ELR (cell line): ENCODE results near the gene ING4.

Source experiments
- DNase-seq: peaks from one replicate; pipeline ENCODE4 v3.0.0-alpha.2; 2015; ENCODE audit warnings: low read depth

The ING4 gene

DNA sequence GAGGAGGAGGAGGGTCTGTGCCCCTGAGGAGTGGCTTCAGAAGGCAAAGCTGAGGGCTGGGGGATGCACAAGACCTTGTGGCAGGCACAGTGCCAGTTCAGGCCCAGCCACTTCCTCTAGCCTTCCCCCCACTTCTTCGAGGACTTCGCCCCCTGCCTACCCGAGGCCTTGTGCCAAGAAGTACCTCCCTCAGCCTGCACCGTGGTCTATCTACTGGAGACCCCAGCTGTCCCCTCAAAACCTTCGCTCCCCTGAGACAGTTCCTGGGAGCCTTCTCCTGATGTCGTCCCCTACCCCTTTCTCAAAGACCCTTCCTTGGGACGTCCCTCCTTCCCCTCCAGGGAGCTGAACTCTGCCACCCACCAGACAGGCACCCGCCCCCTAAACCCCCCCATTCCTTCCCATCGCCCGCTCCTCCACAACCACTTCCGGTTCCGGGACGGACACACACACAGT, 25.7 kb upstream of the ING4 start:
- DNase-seq, result peak; percentile 47

DNA sequence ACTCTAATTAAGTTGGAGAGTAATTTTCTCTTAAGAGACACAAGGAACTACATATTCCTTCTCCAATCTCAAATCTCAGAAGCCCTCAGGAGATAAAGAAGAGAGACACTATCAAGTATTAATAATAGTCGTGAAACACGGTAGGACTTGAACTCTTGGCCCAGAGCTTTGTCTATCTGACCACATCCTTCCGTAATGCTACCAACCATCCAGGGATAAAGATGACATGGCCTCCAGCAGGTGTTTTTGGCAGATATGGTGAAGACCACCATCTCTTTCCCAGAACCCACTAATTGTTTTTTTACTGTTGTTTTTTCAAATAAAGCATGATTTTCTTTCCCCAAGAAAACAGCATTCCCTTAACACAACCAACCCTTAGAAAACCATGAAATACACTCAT, 22.9 kb upstream of the ING4 start:
- no peak for DNase-seq

DNA sequence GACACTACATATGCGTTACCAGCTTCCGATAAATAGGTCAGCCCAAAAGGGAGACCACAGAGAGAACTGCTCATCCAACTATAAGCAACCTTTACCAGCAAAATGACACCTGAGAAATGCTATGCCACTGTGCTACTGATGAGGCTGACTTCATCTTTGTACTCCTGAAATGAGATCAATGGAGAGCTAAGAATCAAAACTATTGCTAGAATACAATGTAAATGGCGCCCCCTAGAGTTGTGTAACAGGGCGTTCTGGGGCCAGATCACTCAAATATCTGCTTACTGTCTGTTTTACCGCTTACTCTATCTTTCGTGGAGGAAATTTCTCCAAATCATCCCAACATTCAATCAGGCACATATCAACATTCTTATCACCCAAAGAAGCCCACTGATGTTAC, 21.7 kb upstream of the ING4 start:
- peak; percentile 69 for DNase-seq

DNA sequence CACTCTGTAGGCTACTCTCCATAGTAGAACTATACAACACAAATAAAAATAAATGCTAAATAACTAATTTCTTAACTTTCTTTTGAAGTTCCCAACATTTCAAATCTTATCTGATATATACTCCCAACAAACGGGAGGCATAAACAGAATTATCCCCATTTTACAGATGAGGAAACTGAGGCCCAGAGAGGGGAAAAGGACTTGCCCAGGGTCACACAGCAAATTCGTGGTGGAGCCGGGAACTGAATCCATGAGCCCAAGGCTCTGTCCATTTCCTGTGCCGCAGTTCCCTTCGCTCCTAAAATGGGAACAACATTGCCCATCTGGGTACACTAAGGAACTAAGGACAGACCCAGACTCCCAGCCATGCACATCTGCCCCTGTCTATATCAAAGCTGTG, 14.0 kb upstream of the ING4 start:
- DNase-seq, result no peak

DNA sequence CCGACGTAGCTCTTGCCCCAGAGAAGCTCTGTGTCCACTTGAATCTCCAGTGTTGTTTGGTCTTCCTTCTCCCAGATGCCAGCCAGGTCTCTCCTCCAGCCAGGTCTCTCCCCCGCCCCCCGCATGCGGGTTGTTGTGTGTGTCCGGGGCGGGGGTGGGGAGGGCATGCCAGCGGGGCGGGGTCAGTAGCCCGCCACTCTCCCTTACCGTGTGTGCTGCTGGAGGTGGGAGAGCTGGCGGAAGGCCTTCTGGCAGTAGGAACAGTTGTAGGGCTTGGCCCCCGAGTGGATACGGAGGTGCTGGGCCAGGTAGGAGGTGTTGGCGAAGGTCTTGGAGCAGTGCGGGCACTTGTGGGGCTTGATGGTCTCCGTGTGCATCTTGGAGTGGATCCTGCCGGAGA, 9.2 kb upstream of the ING4 start:
- no peak for DNase-seq

DNA sequence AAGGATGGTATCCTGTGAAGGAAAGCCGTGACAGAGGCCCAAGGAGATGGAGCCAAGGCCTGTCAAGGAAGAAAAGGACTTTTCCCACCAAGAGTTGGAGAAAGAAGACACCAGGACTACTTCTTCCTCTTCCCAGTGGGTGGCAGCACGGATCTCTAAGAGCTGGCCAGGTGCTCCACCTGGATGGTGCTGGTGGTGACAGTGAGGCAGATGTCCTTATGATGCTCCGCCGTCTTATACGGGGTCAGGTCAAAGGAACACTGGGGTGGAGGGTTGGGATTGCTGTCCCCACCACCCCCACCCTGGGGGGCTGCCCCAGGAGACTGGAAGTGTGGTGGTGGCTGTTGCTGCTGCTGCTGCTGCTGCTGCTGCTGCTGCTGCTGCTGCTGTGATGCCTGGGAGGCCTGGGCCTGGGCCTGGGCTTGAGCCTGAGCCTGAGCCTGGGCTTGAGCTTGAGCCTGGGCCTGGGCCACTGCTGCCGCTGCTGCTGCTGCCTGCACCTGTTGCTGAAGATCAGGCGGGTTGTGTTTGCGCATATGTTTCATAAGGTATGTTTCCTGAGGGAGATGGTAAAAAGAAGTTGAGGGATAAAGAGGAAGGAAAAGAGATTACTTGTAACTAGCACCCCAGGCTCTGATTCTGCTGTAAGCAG, 4.8 kb upstream of the ING4 start:
- DNase-seq, result peak; percentile 19

DNA sequence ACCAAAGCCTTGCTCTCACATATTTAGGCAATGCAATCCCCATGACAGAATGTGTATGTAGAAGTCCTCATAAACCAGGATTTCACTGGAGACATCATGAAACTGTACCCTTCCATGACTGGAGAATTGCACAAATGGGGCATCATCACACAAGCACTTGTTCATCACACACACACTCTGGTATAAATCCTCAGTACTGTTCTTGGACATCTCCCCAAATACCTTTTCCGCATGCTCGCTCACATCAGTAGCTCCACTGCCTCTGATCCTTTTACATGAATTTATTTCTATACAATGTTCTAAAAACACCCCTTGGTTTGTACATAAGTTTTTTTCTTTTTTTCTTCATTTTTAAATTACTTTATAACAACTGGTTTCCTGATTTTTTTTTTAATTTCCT, 3.3 kb upstream of the ING4 start:
- DNase-seq, result no peak

DNA sequence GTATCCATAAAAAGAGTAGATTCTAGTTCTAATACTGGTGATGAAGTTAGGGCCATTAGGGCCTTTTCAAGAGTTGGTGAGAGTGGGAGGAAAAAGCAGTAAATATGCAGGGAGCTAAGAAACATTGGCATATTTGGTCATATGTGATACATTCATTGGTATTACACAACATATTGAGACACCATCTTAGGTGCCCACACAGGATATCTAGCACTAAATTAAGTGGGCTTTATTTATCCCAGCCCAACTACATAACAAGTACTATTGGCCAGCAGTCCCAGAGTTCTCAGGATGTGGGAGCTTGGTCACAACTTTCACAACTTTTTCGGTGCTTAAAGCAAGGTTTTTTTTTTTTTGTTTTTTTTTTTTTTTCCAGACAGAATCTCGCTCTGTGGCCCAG, 2.0 kb upstream of the ING4 start:
- peak; percentile 27 for DNase-seq

DNA sequence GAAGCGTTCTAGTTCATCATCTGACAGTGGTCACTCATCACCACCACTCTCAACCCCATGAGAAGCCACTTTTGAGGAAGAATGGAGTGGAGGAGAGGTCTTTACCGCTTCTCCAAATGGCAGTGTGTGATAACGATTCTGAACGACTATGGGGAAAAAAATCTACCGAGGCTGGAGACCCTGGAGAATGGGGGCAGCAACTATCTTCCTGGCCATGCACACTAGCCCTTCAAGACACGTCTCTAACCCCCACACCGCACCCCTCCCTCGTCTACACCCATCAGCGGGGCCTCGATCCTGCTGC, 365 bp downstream of the ING4 start:
- DNase-seq, result no peak

DNA sequence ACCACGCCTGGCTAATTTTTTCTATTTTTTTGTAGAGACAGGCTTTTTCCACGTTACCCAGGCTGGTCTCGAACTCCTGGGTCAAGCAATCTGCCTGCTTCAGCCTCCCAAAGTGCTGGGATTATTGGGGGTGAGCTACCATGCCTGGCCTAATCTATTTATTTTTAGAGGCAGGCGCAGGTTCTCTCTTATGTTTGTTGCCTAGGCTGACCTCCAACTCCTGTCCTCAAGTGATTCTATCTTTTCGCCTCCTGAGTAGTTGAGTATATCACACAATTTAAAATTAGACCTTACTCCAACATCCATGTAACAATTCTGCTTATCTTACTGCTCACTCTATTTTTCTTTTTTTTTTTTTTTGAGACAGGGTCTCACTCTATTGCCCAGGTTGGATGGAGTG, 8.9 kb downstream of the ING4 start:
- DNase-seq, result no peak

DNA sequence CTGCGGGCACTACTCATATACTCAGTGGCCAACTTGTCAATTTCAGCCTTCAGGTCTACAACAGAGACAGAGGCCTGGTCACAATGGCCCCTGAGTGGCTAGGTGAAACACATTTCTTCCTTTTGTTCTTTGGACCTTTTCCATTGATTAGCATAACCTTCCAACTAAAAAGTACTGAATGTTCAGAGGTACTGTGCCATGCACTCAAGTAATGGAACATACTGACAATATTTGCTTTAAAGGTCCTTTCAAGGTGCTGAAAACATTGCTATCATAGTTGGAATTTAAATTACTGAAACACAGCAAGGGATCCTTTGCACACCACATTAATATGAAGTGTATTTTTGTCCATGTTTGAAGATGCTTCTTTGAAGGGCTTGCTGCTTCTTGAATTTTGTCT, 9.6 kb downstream of the ING4 start:
- DNase-seq, result no peak

DNA sequence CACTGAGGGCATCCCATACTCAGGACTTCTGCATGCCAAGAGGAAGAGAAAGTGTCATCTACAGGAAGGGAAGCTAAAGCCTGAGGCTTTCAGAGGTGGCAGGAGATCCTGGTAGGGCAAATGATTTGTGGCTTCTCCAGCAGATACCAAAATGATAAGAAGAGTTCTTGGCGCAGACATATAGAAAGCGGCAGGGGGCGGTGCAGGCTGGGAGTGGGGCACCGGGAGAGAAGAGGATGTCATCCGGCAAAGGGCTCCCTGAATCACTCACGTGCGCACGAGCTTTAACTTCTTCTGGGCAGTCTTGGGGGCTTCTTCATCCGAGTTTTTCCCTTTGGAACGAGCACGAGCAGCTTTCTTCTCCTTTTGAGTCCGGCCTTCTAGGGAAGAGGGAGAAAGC, 10.5 kb downstream of the ING4 start:
- DNase-seq, result no peak

DNA sequence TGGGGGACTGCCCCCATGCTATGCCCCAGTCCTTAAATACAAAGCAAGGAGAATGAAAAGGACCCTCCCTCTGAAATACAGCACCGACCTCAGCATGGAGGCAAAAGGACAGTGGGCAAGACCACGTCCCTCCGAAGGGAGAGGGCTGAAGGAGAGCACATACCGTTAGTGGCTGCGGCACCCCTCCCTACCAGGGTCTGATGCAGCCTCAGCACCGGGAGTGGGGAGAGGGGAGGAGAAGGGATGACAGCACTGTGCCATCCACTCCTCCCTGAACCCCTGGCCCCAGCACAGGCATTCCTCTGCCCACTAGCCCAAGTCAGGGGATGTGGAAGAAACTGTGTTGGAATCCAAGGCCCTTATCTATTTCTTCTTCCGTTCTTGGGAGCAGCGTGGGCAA, 12.1 kb downstream of the ING4 start:
- no peak for DNase-seq

DNA sequence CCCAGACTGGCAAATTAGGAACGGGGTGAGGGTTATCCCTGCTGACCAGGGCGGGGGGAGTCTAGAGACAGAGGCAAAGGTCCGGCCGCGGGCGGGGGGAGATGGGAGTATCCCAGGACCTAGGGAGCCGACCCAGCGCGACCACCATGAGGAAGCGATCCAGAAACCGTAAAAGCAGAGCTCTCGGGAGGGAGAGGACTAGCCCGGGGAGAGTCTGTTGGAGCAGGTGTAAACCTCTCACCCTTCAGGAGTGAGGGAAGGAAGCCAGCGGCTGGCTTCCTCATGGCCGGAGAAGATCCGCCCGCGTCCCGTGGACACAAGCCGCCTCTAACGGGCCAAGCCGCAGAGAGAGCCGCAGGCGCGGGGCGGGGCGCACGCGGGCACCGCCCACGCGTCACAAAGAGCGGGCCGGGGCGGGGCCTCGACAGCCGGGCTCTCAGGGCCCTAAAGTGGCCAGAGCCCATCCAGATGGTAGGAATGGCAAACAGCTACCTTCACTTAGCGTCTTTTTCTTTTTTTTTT, 15.8 kb downstream of the ING4 start, which contains the start of gene ACRBP:
Gene ACRBP, minus strand, starts transcription at position 350 of the 522 bp plus-strand sequence. Its CDS starts 66 bp downstream, at position 284.
- no peak for DNase-seq

DNA sequence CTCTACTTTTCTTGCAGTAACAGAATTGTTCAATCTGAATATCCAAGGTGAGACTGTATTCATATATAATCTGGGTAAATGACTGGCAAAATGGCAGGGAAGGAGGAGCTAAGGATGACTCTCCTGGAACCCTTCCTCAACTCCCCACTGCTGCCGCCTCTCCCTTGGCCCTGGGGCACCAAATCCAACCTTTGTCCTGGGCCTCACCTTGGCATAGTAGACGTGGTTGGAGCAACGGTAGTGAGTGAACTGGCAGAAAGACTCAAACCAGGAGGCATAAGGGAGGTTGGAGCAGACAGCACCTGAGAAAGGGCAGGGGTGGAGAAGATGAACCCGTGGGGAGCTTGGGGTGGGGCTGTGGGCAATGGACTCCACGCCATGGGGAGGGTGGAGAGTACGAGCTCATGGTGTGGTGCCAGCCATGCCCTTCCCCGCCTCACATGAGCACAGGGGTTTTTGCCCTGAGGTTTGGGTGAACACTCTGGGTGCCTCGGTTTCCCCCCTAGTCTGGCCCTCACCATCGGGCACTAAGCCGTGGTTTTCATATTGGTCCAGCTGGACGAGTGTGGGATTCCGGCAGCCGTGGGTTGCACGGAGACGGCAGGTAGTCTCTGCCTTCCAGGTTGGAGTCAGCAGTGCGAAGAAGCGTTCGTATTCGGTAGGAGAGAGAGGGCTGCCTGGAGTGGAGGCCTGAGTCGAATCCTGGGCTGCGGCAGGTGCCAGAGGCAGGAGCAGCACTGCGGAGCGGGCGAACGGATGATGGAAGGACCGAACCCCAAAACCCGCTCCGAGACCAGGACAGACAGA, 16.4 kb downstream of the ING4 start:
- no peak for DNase-seq

DNA sequence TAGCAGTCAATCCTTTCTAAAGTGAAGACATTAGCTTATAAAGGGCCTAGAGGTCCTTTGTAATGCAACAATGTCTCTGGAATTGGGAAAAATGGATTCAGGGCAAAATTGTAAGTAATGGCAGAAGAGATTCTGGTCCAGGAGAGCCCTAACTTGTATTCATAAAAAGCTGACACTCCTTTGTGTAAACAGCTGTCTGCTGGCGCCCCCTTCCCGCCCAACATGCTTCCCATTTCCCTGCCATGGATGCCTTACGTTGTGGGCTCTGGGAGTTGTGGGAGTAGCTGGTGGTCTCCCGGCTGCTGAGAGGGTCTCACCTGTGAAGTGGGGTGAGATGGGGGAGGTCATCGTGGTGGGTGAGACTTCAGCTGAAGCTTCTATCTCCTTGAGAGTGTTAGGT, 18.0 kb downstream of the ING4 start:
- no peak for DNase-seq

DNA sequence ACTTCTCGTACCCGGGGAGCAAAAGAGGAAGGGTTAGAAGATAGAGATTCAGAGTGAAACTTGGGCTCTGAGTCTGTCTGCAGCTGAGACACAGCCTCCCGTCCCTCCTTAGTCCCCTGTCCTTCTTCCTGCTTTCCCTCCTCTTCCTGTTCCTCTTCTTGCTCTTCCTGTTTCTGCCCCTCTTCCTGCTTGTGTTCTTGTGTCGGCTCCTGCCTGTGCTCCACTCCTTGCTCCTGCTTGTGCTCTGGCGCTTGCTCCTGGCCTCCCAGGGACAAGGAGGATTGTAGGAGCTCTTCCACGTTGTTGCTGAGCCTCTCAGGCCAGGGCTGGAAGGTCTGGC, 18.7 kb downstream of the ING4 start:
- no peak for DNase-seq

DNA sequence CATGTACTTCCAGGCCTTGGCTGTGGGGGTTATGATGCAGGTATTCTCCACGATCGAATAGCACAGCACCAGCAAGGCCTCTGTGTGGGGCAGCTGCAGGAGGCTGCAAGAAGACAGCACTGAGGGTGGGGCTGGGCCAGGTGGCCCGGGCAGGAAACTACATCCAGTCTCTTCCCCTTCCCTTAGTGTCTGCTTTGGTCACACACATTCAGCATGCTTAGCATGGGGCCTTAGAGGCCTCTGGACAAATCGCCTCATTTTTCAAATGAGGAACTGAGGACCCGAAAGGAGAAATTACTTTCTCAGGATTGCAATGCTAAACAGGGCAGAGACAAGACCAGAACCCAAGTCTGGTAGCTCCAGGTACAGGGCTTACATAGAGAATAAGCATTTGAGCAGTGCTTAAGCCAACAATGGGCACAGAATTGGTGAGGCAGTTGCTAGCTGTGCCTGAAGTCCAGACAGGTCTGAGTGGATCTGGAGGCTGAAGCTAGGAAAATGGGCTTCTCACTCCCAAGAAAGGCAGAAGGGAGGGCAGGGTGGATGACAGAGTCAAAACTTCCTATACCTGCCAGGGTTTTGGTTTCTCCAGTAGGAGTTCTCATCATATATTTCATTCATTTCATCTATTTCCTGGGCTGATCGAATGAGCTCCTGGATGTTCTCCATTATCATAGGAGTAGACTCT, 19.2 kb downstream of the ING4 start:
- no peak for DNase-seq

DNA sequence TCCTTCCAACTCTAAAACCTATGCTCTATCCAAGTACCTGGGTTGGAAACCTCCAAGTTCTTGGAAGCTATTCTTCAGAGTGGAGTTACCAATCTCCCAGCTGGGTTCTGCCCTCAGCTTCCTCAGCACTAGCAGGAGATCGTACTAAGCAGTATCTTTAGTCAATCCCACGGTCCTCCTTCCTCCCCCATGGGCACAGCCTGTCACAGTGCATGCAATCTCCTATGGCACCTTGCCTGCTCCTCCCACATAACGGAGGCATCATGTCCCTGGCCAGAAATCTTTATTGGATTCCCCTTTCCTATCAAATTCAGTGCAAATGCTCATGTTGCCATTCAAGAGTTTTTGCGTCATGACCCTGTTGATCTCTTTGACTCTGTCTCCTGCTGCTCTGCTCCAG, 21.8 kb downstream of the ING4 start:
- DNase-seq, result no peak

DNA sequence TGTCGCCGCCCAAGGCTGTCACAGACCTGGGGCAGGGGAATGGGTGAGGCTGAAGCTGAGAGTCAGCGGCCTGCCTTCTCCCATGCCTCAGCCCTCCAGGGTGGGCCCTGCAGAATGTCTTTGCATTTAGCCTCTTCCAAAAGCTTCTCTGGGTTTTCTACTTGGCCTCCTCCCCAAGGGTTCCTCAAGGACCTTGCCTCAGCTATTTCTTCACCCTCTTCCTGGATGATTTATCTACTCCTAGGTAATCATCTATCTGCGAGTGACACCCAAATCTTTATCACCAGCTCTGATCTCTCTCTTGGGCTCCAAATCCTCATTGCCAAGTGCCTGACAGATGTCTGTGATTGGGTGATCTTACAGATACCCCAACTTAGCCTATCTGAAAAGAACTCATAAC, 22.4 kb downstream of the ING4 start:
- DNase-seq, result no peak

DNA sequence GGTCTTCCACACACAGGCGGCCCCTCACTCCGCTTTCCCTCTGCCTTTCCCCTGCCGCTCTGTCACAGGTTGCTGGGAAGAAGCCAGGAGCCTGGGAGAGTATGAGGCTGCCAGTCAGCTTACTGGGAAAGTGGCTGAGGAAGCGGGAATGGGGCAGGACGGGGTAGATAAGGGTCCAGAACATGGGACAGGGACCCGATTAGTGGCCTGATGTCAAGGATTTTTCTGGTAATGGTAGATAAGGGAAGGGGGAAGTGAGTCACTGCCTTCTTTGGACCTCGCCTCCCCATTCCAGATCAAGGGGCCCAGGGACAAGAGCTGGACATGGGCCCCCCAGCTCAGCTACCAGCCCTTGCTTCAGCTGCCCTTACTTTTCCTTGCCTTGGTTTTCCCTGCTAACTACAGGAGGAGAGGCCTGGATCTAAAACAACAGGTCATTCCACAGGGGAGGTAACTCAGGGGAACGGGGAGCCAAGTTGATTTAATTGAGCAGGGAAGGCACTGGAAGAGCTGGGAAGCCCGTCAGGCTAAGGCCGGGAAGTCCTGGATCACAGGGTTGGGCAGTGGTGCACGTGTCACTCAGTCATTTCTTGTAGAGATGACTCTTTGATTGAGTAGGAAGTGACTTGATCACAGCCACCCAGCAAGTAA, 23.6 kb downstream of the ING4 start:
- DNase-seq, result no peak

DNA sequence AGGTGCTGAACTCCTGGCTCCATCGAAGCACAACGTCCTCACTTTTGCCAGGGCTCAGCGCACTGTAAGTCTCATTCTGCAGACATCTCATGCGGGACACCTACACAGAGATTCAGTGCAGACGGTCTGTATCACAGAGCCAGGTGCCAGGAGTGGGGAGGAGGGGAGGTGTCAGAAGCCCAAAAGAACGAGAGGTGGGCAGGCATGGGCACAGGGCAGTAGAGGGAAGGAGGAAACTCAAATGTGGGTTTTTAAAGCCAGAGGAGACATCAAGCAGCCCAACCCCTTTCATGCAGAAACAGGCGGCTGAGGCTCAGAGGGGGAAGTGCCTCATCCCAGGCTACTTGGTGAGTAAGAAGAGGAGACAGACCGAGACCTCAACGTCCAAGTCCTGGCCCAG, 24.6 kb downstream of the ING4 start:
- DNase-seq, result no peak
